Smooth muscle cell (in vitro differentiated cells): ENCODE measurements around the gene NTSR1. TPM values are rescaled to one million over a fixed set of nuclear protein-coding genes. Genes with fewer than 3 reads are reported as not detected.

ENCODE experiments used
- DNase-seq: peaks from one replicate; lab custom pipeline; 2025; ENCODE audit not compliant: unreplicated experiment; lab: John Stamatoyannopoulos, UW
- H2AFZ ChIP-seq: fragments of 200-600 bp; sonication (generic); 2 replicates; pipeline ENCODE4 v1.6.0; 2016; ENCODE audit warnings: antibody characterized with exemption, low read depth, mild to moderate bottlenecking
- H3F3A ChIP-seq: fragments of 200-600 bp; sonication (generic); 2 replicates; pipeline ENCODE4 v1.6.0; 2017; ENCODE audit warnings: antibody characterized with exemption, low read depth
- H3K27ac ChIP-seq: fragments of 200-600 bp; sonication (generic); 2 replicates; pipeline ENCODE4 v1.5.1; 2016; ENCODE audit warnings: low read depth, mild to moderate bottlenecking
- H3K27me3 ChIP-seq: fragments of 200-600 bp; sonication (generic); 2 replicates; pipeline ENCODE4 v1.6.1; 2016; ENCODE audit warnings: low read depth, mild to moderate bottlenecking
- H3K36me3 ChIP-seq: fragments of 200-600 bp; sonication (generic); 2 replicates; pipeline ENCODE4 v1.5.1; 2016; ENCODE audit warnings: low read depth
- H3K4me1 ChIP-seq: fragments of 200-600 bp; sonication (generic); 2 replicates; pipeline ENCODE4 v1.5.1; 2016; ENCODE audit warnings: low read depth
- H3K4me2 ChIP-seq: fragments of 200-600 bp; sonication (generic); 2 replicates; pipeline ENCODE4 v1.6.0; 2016; ENCODE audit warnings: mild to moderate bottlenecking
- H3K4me3 ChIP-seq: fragments of 200-600 bp; sonication (generic); 2 replicates; pipeline ENCODE4 v1.5.1; 2016; ENCODE audit warnings: mild to moderate bottlenecking
- H3K79me2 ChIP-seq: fragments of 200-600 bp; sonication (generic); 2 replicates; pipeline ENCODE4 v1.6.0; 2016; ENCODE audit warnings: low read depth, mild to moderate bottlenecking
- H3K9ac ChIP-seq: fragments of 200-600 bp; sonication (generic); 2 replicates; pipeline ENCODE4 v1.6.0; 2016; ENCODE audit warnings: low read depth
- H3K9me3 ChIP-seq: fragments of 200-600 bp; sonication (generic); replicated peaks from 2 replicates; pipeline ENCODE4 v1.5.1; 2016; ENCODE audit warnings: low read depth
- H4K20me1 ChIP-seq: fragments of 200-600 bp; sonication (generic); 2 replicates; pipeline ENCODE4 v1.6.0; 2016; ENCODE audit warnings: low read depth
- CTCF ChIP-seq: fragments of 200-600 bp; sonication (generic); IDR thresholded peaks from 2 replicates; pipeline ENCODE4 v1.5.1; 2017; ENCODE audit warnings: borderline replicate concordance, mild to moderate bottlenecking, antibody characterized with exemption; ENCODE audit not compliant: insufficient read depth, poor library complexity, severe bottlenecking
- WGBS: methylation state at CpG from one replicate; pipeline ENCODE4 v1.1.7; 2016; ENCODE audit warnings: low lambda C conversion rate; 5-methylcytosine and 5-hydroxymethylcytosine counted together
- polyA plus RNA-seq: library from polyadenylated mRNA; unstranded; fragments of >200 nt; fragmentation: Nextera tagmentation; extraction: Ambion mirVana; gene quantifications from 2 replicates; pipeline ENCODE4 v1.2.1, GENCODE V29; 2016
- total RNA-seq: library from RNA; depleted of rRNA; stranded (reverse); fragments of >200 nt; gene quantifications from 2 replicates; pipeline ENCODE4 v1.2.3, GENCODE V29; 2014

The NTSR1 gene
- total and polyA plus RNA-seq, 2 experiments from 2014 or later, result 0.09 TPM; not detected in 1

DNA sequence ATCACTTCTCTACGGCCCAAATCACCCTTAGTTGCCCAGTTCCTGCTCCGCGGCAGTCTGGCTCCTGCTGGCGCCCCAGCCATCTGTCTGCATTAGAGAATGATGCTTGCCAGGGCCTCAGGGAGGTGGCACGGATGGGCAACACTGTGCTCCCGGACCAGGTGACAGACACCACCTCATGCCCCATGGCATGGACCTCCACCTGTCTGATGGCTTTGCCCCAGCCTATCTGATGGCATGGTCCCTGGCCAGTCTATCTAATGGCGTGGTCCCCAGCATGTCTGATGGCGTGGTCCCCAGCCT, 68.8 kb downstream of the NTSR1 start:
- no peaks in the 10 kb centered on the region for H3K27me3 ChIP-seq
- no peaks in the 10 kb centered on the region for H3F3A ChIP-seq
- H3K36me3 ChIP-seq, result no peaks in the 10 kb centered on the region
- no peaks in the 10 kb centered on the region for H4K20me1 ChIP-seq
- H3K4me2 ChIP-seq, result no peak overlapping the region
- no peak for TF ChIP-seq CTCF
- H3K79me2 ChIP-seq, result no peaks in the 10 kb centered on the region
- no peak overlapping the region for H3K27ac ChIP-seq
- no peak overlapping the region for H3K4me3 ChIP-seq
- H3K9ac ChIP-seq, result no peak overlapping the region
- no peaks in the 10 kb centered on the region for H3K4me1 ChIP-seq
- H2AFZ ChIP-seq, result no peak overlapping the region
- no peak for DNase-seq
- no peaks in the 10 kb centered on the region for H3K9me3 ChIP-seq
- WGBS, result 97% methylated on average over 8 of the region's 8 CpGs

DNA sequence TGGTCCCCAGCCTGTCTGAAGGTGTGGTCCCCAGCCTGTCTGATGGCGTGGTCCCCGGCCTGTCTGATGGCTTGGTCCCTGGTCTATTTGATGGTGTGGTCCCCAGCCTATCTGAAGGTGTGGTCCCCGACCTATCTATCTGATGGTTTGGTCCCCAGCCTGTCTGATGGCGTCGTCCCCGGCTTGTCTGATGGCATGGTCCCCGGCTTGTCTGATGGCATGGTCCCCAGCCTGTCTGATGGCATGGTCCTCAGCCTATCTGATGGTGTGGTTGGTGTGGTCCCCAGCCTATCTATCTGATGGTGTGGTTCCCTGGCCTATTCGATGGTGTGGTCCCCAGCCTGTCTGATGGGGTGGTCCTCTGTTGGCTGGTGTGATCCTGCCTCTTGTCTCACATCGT, 69.4 kb downstream of the NTSR1 start:
- no peak for DNase-seq
- H3K9ac ChIP-seq, result no peak overlapping the region
- H3K36me3 ChIP-seq, result no peaks in the 10 kb centered on the region
- TF ChIP-seq CTCF, result no peak
- no peaks in the 10 kb centered on the region for H3K27me3 ChIP-seq
- no peak overlapping the region for H3K4me2 ChIP-seq
- H3F3A ChIP-seq, result no peaks in the 10 kb centered on the region
- 95% methylated on average over 9 of the region's 9 CpGs for WGBS
- no peak overlapping the region for H2AFZ ChIP-seq
- no peaks in the 10 kb centered on the region for H3K79me2 ChIP-seq
- H4K20me1 ChIP-seq, result no peaks in the 10 kb centered on the region
- no peak overlapping the region for H3K4me3 ChIP-seq
- H3K9me3 ChIP-seq, result no peaks in the 10 kb centered on the region
- no peak overlapping the region for H3K27ac ChIP-seq
- no peaks in the 10 kb centered on the region for H3K4me1 ChIP-seq

GRCh38 chr20:62778601-62779416, 70.2 kb downstream of the NTSR1 start:
- Histone ChIP-seq H3F3A (no peaks in the 10 kb centered on the region), H3K27me3 (no peaks in the 10 kb centered on the region), H3K9ac (no peak overlapping the region), H3K27ac (no peak overlapping the region), H2AFZ (no peak overlapping the region), H3K9me3 (no peaks in the 10 kb centered on the region), H3K4me3 (no peak overlapping the region), H3K79me2 (no peaks in the 10 kb centered on the region), H3K36me3 (no peaks in the 10 kb centered on the region), H3K4me1 (no peaks in the 10 kb centered on the region), H3K4me2 (no peak overlapping the region), H4K20me1 (no peaks in the 10 kb centered on the region)
- no peak for TF ChIP-seq CTCF
- no peak for DNase-seq
- 85% methylated on average over 23 of the region's 24 CpGs for WGBS

DNA sequence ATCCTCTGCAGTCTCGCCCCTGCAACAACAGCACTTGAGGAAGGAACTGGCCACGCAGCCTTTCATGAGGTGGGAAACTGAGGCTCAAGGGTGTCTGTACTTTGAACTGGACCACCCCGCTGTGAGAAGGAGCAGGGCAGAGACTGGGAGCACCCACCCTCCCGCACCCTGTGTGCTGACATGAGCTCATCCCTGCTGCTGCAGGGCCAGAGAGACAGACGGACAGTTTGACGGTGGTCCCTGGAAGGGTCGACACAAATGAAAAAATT, 70.7 kb downstream of the NTSR1 start:
- no peak for TF ChIP-seq CTCF

More for the DNA sequence above, 70.7 kb downstream of the NTSR1 start:
- H3K9me3 ChIP-seq, result no peaks in the 10 kb centered on the region
- no peak overlapping the region for H3K27ac ChIP-seq
- no peaks in the 10 kb centered on the region for H3K27me3 ChIP-seq
- no peaks in the 10 kb centered on the region for H3F3A ChIP-seq
- no peak overlapping the region for H3K4me3 ChIP-seq
- H3K36me3 ChIP-seq, result no peaks in the 10 kb centered on the region
- H4K20me1 ChIP-seq, result no peaks in the 10 kb centered on the region
- no peak overlapping the region for H2AFZ ChIP-seq
- H3K4me1 ChIP-seq, result no peaks in the 10 kb centered on the region
- DNase-seq, result no peak
- no peak overlapping the region for H3K9ac ChIP-seq
- H3K79me2 ChIP-seq, result no peaks in the 10 kb centered on the region
- 96% methylated on average over 7 of the region's 7 CpGs for WGBS
- no peak overlapping the region for H3K4me2 ChIP-seq
